Breast epithelium (tissue), 4 donors: ENCODE measurements around the gene LTF. TPM values are rescaled to one million over a fixed set of nuclear protein-coding genes. Genes with fewer than 3 reads are reported as not detected.
A peak's percentile ranks its signal among the peaks of the same experiment; 100 is the strongest.

Source experiments
- DNase-seq, 2 donors: peaks; one replicate each; pipeline ENCODE4 v3.0.0-alpha.2; 2019; ENCODE audit warnings: low spot score in 2 of 2
- H3K27ac ChIP-seq, 2 donors: fragments of 200-600 bp; sonication (generic) in 1 of 2; one replicate each; pipeline ENCODE4 v1.5.1; 2016 to 2019; ENCODE audit warnings: mild to moderate bottlenecking in 1 of 2
- H3K27me3 ChIP-seq, 2 donors: fragments of 200-600 bp; sonication (generic) in 1 of 2; one replicate each; pipeline versions ENCODE4 v1.5.1 to v1.6.0; 2017 to 2019; ENCODE audit warnings: control low read depth in 1 of 2, mild to moderate bottlenecking in 1 of 2
- H3K36me3 ChIP-seq: fragments of 200-600 bp; one replicate; pipeline ENCODE4 v1.5.1; 2019
- H3K4me1 ChIP-seq, 2 donors: fragments of 200-600 bp; sonication (generic); one replicate each; pipeline ENCODE4 v1.5.1; 2016 to 2019; ENCODE audit warnings: control low read depth in 1 of 2
- H3K4me3 ChIP-seq, 3 donors: fragments of 200-600 bp; sonication (generic); 1 replicate in 2 of 3; 2 replicates in 1 of 3; pipeline ENCODE4 v1.5.1; 2016 to 2019; ENCODE audit warnings: mild to moderate bottlenecking in 3 of 3, moderate library complexity in 2 of 3
- H3K9me3 ChIP-seq, 2 donors: fragments of 200-600 bp; sonication (generic) in 1 of 2; one replicate each; pipeline ENCODE4 v1.5.1; 2016 to 2019; ENCODE audit warnings: control low read depth in 1 of 2
- CTCF ChIP-seq, 3 donors: fragments of 450-650 bp; IDR thresholded peaks; one replicate each; pipeline ENCODE4 v1.5.1; 2016 to 2017; ENCODE audit warnings: antibody characterized with exemption in 3 of 3, mild to moderate bottlenecking in 3 of 3, moderate library complexity in 3 of 3
- POLR2A ChIP-seq: fragments of 450-650 bp; IDR thresholded peaks from one replicate; pipeline ENCODE4 v1.6.1; 2016; ENCODE audit warnings: antibody characterized with exemption, mild to moderate bottlenecking, moderate library complexity
- POLR2AphosphoS5 ChIP-seq, 3 donors: sonication (generic); formaldehyde crosslinking; IDR thresholded peaks; one replicate each; pipeline ENCODE4 v1.6.1; 2017; ENCODE audit warnings: antibody characterized with exemption in 3 of 3
- intact Hi-C: fragments of 100-400 bp; cut with DNase I; formaldehyde crosslinking; loops from one replicate; pipeline ENCODE4 v1.15.1; 2023; ENCODE audit warnings: low total_unique reads
- total RNA-seq, 3 donors: library from RNA; depleted of rRNA; stranded (reverse); fragments of >200 nt; gene quantifications; one replicate each; pipeline ENCODE4 v1.1.0, GENCODE V29; 2016

LTF gene
- total RNA-seq, 3 donors from 2014 or later: 78.7 to 282 (median 190) TPM

DNA sequence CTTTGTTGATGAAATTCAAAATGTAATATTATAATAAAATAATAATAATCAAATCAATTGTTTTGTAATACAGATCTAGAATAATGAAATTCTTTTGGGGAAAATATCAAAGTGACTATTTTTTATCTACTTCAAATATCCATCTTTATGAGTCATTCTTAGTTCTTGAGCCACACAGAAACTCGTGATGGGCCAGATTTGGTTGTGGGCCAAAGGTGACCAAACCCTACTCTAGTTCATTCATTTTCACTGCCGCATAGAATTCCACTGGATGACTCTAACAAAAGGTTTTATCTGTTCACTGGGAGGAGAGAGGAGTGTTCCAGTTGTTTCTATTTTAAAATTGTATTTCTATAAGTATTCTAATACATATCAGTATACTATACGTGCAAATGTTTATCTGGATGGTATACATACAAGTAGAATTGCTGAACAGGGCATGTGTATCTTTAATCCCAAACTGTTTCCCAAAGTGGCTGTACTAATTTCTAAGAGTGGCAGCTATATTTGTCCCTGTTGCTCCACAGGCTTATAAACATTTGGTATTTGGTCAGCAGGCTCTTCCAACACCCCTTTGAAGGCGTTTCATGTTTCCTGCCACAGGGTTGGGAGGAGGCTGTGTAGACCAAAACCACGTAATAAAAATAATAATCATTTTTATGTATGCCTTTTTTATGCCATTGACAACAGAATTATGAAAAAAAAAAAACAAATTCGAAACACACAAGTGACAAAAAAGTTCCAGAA is 25.8 kb upstream of the LTF start:
- no peak for DNase-seq
- Histone ChIP-seq H3K9me3 (no peaks in the 10 kb centered on the region), H3K27me3 (no peaks in the 10 kb centered on the region), H3K4me1 (no peaks in the 10 kb centered on the region), H3K4me3 (no peak overlapping the region), H3K36me3 (no peaks in the 10 kb centered on the region), H3K27ac (no peak overlapping the region)
- intact Hi-C loops: no loop called here
- TF ChIP-seq CTCF (IDR thresholded peaks at IDR 0.05): no peak
- TF ChIP-seq POLR2AphosphoS5 (IDR thresholded peaks at IDR 0.05): no peak
- no peak for TF ChIP-seq POLR2A

- Histone ChIP-seq H3K4me3 (no peak overlapping the region), H3K27ac (no peak overlapping the region), H3K4me1 (no peaks in the 10 kb centered on the region), H3K27me3 (no peaks in the 10 kb centered on the region), H3K36me3 (no peaks in the 10 kb centered on the region), H3K9me3 (no peaks in the 10 kb centered on the region)
- no peak for DNase-seq
- TF ChIP-seq POLR2A (no peak), POLR2AphosphoS5 (IDR thresholded peaks at IDR 0.05) (no peak), CTCF (IDR thresholded peaks at IDR 0.05) (no peak)
- intact Hi-C loops: no loop called here
These were observed 25.2 kb upstream of the LTF start for GRCh38 chr3:46489875-46490274.

- H3K4me3 ChIP-seq: no peak overlapping the region
- intact Hi-C loops: no loop called here
- H3K27me3 ChIP-seq: no peaks in the 10 kb centered on the region
- H3K27ac ChIP-seq: no peak overlapping the region
- DNase-seq: no peak
- TF ChIP-seq POLR2A: no peak
- TF ChIP-seq POLR2AphosphoS5 (IDR thresholded peaks at IDR 0.05): no peak
- TF ChIP-seq CTCF (IDR thresholded peaks at IDR 0.05): no peak
- no peaks in the 10 kb centered on the region for H3K36me3 ChIP-seq
- H3K9me3 ChIP-seq: no peaks in the 10 kb centered on the region
- H3K4me1 ChIP-seq: no peaks in the 10 kb centered on the region
These were observed 24.7 kb upstream of the LTF start for GRCh38 chr3:46489381-46489780.

GRCh38 chr3:46488735-46489361 is 24.1 kb upstream of the LTF start:
- no peaks in the 10 kb centered on the region for H3K4me1 ChIP-seq
- intact Hi-C loops: no loop called here
- peak; percentile 75 to 87 for DNase-seq
- H3K36me3 ChIP-seq: no peaks in the 10 kb centered on the region
- no peak overlapping the region for H3K27ac ChIP-seq
- no peaks in the 10 kb centered on the region for H3K9me3 ChIP-seq
- TF ChIP-seq POLR2A (no peak), CTCF (IDR thresholded peaks at IDR 0.05) (peak; percentile 70 to 97 (median 97)), POLR2AphosphoS5 (IDR thresholded peaks at IDR 0.05) (peak in 2 of 3 donors; percentile 18 to 52)
- H3K4me3 ChIP-seq: no peak overlapping the region
- no peaks in the 10 kb centered on the region for H3K27me3 ChIP-seq

- no peaks in the 10 kb centered on the region for H3K27me3 ChIP-seq
- DNase-seq: no peak
- no peaks in the 10 kb centered on the region for H3K4me1 ChIP-seq
- no peaks in the 10 kb centered on the region for H3K9me3 ChIP-seq
- no peak overlapping the region for H3K4me3 ChIP-seq
- TF ChIP-seq POLR2AphosphoS5 (IDR thresholded peaks at IDR 0.05) (no peak), POLR2A (no peak), CTCF (IDR thresholded peaks at IDR 0.05) (no peak)
- intact Hi-C loops: no loop called here
- no peak overlapping the region for H3K27ac ChIP-seq
- no peaks in the 10 kb centered on the region for H3K36me3 ChIP-seq
These were observed 21.1 kb upstream of the LTF start for GRCh38 chr3:46485779-46486175.
